Inferior parietal cortex (tissue), 1 donor: ENCODE measurements around the gene DOCK3.
"Not testable (repeated sequence)": the region's sequence is repeated elsewhere in the genome, so short reads cannot be mapped to it uniquely, and the experiment has no call there.

Experiments
- DNase-seq: peaks from one replicate; pipeline ENCODE4 v3.0.0-alpha.2; 2016; ENCODE audit errors: extremely low spot score

DOCK3 gene

GRCh38 chr3:51358981-51359380, 684.3 kb downstream of the DOCK3 start:
- no peak for DNase-seq

DNA sequence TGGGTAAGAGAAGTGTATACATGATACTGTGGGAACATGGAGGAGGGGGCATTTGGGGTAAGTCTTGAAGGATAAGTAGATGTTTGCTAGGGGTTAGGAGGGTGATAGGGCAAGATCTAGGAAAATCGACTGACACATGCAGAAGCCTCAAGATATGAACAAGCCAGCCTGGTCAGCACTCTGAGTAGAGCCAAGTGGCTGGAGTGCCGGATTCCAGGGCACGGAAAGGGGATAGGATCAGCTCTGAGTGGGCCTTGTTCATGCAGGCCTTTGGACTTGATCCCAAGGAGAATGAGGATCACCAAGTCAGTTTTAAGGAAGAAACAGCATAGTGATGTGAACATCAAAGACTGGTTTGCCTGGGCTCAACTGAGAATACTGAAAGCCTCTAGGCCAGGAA, 686.1 kb downstream of the DOCK3 start:
- no peak for DNase-seq

- DNase-seq = no peak
Observed at GRCh38 chr3:51361746-51362145, 687.0 kb downstream of the DOCK3 start.

DNA sequence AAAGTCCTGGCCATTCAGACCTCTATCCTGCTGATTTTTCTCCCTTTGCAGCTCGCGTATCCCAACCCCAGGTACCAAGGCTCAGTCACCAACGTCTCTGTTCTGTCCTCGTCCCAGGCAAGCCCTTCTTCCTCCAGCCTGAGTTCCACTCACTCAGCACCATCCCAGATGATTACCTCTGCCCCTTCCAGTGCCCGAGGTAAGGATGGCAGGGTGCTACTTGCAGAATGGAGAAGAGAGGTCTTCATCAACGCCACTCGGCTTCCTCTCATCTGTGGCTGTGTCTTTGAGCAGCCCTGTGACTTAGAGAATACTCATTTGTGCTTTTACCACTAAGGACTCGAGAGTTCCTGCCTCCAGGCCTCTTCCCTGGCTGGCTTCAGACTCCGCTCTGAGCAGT, 687.7 kb downstream of the DOCK3 start:
- DNase-seq = no peak

GRCh38 chr3:51368276-51368675, 693.5 kb downstream of the DOCK3 start:
- DNase-seq = not testable (repeated sequence)

DNA sequence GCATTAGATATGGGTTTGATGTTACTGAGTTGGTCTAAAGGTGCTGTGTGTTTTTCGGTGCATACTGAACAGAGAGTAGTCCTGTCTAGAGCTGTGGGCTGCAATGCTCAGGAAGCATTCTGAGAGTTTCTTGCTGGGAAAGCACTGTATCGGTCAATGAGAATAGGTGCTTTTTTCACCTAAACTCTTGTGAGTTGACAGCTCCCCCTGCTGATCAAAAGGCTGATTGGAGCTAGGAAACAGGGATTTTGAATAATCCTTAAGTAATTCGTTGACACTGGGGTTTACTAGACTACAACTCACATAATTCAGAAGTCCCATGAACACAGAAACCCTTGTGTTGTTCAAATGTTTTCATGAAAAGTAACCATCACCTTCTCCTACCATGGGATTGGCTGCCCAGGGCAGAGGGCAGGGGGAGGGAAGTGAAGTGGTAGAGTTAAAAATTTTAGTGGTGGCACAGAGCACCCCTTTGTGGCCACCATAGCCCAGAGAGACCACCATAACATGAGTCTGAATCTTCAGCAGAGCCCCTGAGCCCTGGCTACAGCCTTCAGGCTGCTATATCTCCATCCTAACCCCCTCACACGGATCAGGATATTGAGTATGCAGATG, 697.3 kb downstream of the DOCK3 start:
- DNase-seq = peak; percentile 82

DNA sequence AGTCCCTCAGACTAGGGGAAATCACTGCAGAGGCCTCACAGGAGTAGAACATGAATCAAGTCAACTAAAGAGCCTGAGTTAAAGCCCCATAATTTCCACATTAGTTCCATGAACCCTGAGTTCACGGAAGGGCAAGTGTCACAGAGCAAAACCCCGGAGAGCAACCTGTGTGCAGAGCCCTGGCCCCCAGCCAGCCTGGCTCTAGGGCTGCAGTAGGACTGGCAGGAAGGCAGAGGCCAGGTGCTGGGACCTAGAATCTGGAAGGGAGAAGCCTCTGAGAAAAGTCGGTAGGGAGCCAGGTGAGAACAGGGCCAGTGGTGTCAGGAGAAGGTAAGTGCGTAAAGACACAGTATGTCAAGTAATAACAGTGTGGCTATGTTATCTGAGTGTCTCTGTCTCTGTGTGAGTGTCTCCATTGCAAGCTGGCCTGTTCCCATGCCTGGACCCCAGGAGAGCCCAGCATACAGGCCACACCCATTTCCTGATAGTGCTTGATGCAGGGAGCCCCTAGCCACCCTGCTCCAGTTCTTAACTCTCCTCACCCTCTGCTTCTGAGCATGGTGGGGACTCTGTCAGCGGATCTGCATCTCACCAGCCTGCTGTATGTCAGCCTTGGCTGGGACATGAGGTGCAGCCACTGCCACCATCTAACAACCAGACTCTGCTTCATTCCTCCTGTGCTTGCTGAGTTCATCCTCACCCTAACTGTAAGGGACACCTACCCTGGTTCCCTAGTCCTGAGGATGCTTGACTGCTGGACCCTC, 699.1 kb downstream of the DOCK3 start:
- DNase-seq = no peak

GRCh38 chr3:51374456-51374855, 699.7 kb downstream of the DOCK3 start:
- no peak for DNase-seq

- no peak for DNase-seq
Observed at GRCh38 chr3:51375136-51375535, 700.4 kb downstream of the DOCK3 start.

- no peak for DNase-seq
Observed at GRCh38 chr3:51375571-51375970, 700.8 kb downstream of the DOCK3 start.

DNA sequence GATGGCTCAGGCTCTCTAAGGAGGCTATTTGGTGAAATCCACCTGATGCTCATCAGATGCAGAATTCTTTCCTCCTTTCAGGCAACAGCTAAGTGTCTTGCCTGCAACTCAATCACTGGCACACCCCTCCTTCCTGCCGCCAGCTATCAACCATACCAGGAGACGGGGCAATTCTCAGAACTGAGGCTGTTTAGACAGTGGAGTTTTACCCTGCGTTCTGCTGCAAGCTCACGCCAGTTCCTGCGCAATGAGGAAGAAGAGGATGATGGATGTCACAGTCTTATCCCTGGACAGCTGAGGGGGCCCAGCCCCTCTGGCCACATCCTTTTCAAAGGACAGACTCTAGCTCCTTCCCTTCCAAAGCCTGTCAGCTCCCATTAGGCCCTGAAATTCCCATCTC, 703.3 kb downstream of the DOCK3 start:
- no peak for DNase-seq

DNA sequence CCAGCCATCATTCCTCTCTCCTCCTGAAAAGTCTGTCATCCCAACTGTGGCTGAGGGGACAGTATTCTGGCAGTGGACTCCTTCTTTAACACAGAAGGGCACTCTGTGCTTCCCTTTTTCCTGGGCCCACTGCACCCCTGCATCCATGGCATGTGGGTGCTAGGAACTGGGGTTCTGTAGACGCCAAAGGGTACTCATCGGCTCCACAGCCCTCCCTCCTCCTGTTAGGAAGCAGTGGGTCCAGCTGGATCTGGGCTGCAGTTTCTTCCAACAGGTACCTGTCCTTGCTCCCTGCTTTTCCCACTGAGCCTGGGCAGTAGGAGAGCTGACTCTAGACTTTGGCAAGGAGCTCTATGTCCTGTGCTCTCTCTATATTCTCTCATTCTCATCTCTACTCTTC, 704.0 kb downstream of the DOCK3 start:
- no peak for DNase-seq

DNA sequence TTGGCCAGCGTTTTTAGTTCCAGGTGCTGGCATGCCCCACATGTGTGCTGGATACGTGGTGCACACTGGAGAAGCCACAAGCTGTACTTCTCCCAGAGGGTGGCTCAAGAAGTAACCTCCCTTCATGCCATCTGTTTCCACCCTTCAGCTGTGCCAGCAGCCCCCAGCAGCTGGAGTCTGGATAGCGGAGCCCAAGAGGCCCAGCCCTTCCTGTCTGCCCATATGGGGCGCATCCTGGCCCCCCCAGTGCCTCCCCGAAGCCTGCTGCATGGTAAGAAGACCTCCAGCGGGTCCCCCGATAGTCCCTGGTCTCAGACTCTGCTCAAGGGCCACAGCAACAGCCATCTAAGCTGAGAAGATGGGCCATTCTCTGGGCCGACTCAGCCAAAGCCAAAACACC, 704.6 kb downstream of the DOCK3 start:
- DNase-seq = no peak

DNA sequence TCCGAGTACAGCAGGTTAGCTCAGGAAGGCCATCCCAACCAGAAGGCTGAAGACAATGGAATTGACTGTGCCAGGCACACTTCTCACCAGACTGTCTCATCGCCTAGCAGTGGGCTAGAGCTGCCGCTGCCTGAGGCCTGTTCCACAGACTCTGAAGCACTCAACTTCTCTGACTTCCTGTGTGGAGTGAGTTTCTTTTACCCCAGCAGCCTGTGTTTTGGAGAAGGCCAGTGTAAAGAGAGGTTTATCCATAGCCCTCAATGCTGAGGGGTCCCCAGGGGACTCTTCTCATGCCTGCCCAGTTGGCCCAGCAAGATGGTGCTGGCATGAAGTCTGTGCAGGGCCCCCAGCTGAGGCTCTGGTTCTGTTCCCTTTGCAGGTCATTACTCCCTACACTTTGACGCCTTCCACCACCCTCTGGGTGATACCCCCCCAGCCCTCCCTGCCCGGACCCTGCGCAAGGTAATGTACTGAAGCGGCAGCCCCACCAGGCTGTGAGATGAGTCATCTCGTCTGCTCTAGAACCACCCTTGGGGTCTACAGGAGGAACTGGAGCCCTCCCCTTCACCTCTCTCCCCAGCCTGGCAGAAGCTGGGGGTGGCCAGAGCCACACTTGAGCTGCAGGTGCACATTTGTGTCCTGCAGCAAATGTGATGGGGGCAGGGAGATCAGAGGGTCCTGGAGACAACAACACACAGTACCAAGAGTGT, 705.2 kb downstream of the DOCK3 start:
- DNase-seq = no peak

- no peak for DNase-seq
Observed at GRCh38 chr3:51380601-51381332, 706.0 kb downstream of the DOCK3 start.

- no peak for DNase-seq
Observed at GRCh38 chr3:51381333-51381705, 706.6 kb downstream of the DOCK3 start.

DNA sequence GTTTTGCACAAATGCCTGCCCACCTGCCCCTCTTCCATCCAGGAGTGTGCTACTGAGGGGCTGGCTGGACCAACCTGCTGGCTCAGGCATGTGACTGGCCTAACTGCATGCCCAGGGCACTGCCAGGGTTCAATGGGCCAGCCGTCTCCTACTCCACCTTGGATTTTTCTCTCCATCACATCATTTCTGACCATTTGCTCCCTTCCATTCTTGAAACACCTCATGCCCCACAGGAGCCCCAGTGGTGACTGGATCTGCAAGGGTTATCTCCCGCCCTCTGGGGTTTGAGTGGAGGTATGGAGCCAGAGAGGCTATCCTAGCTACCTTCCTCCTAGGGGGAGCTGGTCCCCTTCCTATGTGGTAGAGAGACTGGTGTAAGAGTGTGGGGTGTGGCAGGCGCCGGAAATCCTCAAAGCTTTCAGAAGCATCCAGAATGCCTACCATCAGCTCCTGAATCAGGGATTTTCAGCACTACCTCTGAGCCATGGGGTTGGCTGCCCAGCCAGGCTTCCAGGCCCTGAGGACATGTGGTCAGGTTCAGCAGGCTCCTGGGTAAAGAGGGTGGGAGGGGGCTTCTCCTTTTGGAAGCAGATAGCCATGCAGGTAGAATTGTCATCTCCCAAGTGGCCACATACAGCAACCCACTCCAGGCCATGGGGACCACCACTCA, 707.5 kb downstream of the DOCK3 start:
- no peak for DNase-seq

- no peak for DNase-seq
Observed at GRCh38 chr3:51382947-51383578, 708.3 kb downstream of the DOCK3 start.

DNA sequence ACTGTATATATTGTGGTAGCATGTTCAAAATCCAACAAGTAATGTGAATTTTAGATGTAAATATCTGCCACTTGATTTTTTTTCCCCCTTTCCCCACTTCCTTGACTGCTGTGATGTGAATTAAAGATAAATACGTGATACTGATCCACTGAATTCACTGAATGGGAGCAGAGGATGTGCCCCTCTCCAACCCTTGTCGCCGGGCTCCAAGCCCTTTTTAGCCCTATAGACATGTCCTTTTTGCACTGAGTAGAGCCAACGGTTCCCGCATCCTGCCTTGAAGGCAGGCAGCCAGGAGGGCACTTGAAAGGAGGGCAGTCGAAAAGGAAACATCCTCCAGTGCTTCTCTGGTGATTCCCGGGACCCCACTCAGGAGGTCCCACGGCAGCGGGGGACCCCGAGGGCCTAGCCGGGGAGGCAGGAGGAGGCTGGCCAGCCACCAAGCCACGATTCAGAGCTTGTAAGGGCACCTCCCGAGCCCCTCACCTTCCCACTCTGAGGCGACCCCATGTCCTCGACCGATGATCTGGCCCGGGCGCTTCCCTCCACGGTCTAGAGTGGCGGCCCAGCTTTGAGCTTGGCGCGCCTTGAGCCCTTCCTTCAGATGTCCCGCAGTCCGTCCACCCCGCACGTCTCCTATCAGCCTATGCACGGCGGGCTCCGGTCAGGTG, 709.5 kb downstream of the DOCK3 start:
- DNase-seq = no peak

DNA sequence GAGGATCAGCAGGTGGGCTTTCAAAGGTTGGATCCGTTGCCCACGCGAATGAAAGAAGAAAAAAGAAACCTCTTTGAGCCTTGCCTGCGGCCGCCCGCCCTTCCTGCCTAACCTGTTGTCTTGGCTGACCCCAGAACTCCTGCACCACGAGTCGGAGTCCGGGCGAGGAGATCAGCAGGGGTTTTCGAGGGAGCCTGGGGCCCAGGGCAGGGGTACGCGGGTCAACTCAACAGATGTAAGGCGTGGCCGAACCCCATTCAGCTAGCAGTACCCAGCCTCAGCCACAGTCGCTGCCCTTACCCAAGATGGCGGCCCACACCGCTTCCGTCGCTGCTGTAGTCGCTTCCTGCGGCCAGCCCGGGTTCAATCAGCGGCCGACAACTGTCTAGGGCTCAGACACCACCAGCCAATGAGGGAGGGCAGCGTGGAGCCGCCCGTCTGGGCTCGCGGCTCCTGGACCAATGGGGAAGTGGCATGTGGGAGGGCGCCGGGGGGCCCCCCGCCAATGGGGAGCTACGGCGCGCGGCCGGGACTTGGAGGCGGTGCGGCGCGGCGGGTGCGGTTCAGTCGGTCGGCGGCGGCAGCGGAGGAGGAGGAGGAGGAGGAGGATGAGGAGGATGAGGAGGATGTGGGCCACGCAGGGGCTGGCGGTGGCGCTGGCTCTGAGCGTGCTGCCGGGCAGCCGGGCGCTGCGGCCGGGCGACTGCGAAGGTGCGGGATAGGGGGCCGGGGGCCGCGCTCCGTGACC, 710.2 kb downstream of the DOCK3 start, which contains the start of gene MANF:
Gene MANF, plus strand, starts transcription at position 566 of the 748 bp plus-strand sequence. Its CDS starts 52 bp downstream, at position 618.
- peak; percentile 97 for DNase-seq
